Jurkat, Clone E6-1 (cell line): ENCODE measurements around the gene CACTIN.
A peak's percentile ranks its signal among the peaks of the same experiment; 100 is the strongest.
"Not testable (repeated sequence)": the region's sequence is repeated elsewhere in the genome, so short reads cannot be mapped to it uniquely, and the experiment has no call there.

ENCODE experiments used
- DNase-seq: peaks from one replicate; pipeline ENCODE4 v3.0.0-alpha.2; 2011; ENCODE audit warnings: low read depth, low spot score
- H3K4me3 ChIP-seq: 2 replicates; pipeline ENCODE4 v1.5.1; 2011; ENCODE audit warnings: mild to moderate bottlenecking, low read length, control low read depth, moderate library complexity

The CACTIN gene

DNA sequence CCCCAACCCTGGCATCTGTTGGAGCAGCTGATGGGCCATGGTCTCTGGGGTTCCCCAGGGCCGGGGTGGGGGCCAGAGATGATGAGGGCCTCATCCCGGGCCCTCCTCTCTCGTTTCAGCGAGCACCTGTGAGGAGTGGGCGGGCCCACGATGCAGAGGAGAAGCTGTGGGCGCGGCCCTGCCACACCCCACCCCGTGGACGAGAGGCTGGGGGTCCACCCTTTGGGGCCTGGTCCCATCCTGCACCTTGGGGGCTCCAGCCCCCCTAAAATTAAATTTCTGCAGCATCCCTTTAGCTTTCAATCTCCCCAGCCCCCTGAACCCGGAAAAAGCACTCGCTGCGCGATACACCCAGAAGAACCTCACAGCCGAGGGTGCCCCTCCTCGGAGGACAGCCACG, 48.2 kb downstream of the CACTIN start:
- no peak overlapping the region for H3K4me3 ChIP-seq
- DNase-seq, result no peak

DNA sequence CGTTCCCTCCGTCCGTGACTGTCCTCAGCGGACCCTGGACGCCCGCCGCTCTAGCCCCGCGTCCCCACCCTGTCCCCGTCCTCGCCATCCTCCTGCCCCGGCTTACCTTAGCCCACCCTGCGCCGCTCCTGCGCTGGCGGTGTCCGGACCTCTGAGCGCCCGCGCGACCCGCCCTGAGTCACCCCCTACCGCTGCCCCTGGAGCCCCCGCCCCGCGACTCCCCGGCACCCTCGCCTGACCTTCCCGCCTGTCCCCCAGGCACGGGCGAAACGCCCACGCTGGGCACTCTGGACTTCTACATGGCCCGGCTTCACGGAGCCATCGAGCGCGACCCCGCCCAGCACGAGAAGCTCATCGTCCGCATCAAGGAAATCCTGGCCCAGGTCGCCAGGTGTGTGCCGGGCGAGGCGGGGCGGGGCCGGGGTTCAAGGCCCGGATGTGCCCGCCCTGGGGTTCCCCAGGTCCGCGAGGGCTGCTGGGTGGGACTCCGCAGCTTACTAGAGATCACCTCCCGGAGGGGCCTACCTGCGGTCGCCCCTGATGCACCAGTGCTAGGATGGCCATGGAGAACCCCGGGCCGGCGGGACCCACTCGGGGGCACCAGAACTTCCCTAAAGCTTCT, 48.8 kb downstream of the CACTIN start:
- no peak for DNase-seq
- no peak overlapping the region for H3K4me3 ChIP-seq

DNA sequence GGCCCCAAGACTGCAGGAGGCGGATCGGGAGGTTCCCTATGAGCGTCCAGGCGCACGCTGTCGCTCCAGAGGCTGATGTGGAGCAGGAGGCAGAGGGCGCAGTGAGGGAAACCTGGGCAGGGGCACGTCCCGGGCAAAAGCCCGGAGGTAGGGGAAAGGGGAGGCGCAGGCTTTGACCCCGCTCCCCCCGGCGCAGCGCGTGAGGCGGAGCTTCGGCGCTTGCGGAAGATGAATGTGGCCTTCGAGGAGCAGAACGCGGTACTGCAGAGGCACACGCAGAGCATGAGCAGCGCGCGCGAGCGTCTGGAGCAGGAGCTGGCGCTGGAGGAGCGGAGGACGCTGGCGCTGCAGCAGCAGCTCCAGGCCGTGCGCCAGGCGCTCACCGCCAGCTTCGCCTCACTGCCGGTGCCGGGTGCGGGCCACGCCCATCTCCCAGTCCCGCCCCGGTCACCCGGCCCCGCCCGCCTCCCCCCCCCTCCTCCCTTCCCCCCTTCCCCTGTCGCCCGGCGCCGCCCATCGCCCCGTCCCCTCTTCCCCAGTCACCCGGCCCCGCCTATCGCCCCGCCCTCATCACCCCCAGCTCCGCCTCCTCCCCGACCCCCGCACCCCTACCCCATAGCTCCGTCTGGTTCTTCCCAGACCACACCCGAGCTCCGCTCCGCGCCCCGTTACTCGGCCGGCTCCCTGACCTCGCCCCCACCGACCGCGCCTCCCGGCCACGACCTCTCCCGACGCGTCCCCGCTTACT, 49.7 kb downstream of the CACTIN start:
- no peak overlapping the region for H3K4me3 ChIP-seq

DNA sequence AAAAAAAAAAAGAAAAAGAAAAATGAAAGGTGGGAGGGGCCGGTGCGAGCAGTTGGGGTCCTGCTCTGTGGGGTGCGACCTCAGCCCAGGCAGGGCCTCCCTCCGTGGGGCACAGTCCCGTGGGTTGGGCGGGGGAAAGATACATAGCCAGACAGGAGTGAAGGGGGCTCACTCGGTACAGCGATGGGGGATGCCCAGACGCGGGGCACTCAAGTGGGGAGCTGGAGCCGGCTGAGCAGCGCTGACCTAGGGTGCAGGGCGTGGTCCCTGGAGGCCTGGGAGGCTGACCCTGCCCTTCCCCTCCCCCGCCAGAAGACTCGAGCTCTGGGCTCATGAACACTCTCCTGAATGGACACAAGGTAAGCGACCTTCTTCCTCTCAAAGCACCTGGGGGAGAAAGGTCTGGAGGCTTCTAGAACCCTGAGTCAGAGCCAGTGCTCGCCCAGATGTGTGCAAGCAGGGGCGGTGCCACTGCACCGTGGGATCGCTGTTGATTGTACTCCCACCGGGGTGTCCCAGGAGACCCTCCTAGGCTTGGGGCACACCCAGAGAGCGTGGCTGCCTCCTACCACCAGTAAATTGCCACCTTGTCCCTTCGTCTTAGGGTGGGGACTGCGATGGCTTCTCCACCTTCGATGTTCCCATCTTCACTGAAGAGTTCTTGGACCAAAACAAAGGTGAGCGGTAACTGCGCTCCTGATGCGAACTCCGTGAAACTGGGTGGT, 50.5 kb downstream of the CACTIN start:
- no peak for DNase-seq

More for the DNA sequence above, 49.7 kb downstream of the CACTIN start:
- no peak for DNase-seq

DNA sequence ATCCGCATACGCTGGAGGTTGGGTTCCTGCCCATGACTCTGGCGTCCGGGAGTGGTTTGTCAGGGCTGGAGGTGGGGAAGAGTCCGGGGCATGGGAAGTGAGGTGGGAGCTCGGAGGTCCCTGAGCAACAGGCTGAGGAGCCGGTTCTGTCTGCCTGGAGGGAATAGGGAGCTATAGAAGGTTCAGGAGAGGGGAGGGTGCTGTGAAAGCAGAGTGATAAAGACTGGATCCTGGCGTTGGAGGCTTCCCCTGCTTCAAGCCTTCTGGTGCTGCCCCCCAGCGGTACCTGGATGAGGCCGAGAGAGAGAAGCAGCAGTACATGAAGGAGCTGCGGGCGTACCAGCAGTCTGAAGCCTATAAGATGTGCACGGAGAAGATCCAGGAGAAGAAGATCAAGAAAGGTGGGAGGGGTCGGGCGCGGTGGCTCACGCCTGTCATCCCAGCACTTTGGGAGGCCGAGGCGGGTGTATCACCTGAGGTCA, 51.3 kb downstream of the CACTIN start:
- DNase-seq, result peak; percentile 44

More for the DNA sequence above, 50.5 kb downstream of the CACTIN start:
- no peak overlapping the region for H3K4me3 ChIP-seq

DNA sequence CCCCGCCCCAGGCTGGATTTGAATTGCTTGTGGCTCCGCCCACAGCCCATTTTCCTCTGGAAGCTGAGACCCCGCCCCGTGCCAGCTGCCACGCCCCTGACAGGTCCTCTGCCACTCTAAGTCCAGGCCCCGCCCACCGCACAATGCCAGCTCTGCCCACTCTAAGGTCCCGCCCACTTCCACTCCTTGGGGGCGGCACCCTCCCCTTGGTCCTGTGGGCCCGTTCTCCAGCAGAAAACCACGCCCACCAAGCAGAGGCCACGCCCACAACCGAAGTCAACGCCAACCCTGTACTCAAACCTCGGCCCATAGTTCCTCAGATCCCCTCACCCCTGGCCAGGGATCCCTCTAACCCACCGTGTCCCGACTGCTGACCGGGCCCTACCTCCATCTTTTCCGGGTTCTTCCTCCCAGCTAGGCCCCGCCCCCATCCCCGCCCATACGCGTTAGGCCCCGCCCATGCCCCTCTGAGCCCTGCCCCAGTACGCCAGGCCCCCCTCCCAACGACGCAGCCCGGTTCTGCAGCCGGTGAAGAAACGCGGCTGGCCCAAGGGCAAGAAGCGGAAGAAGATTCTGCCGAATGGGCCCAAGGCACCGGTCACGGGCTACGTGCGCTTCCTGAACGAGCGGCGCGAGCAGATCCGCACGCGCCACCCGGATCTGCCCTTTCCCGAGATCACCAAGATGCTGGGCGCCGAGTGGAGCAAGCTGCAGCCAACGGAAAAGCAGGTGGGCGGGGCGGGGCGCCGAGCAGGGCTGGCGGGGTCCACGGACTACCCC, 52.5 kb downstream of the CACTIN start:
- H3K4me3 ChIP-seq, result peak overlapping the region; percentile 86
- DNase-seq, result peak; percentile 92

More for the DNA sequence above, 51.3 kb downstream of the CACTIN start:
- H3K4me3 ChIP-seq, result no peak overlapping the region

GRCh38 chr19:3573162-3573857, 53.3 kb downstream of the CACTIN start:
- H3K4me3 ChIP-seq, result peak overlapping the region; percentile 86
- DNase-seq, result no peak

DNA sequence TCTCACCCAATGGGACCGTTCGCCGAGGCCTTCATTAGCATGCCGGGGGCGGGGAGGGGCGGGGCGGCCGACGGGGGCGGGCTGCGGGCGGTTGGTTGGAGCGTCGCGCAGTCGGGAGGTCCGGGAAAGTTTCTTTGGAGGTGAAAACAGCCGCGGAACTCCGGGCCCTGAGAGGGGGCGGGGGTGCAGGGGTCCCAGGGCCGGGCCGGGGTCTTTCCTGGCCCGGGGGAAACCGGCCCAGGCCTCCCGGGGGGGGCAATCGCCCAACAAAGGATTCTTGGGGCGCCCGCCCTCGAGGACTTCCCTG, 53.8 kb downstream of the CACTIN start, which contains the start of gene HMG20B:
HMG20B (plus strand) TSS at position 90 of the 307 bp plus-strand sequence. CDS start 366 bp downstream, outside the sequence.
- no peak for DNase-seq

GRCh38 chr19:3572132-3572854, 54.3 kb downstream of the CACTIN start:
- peak overlapping the region; percentile 52 for H3K4me3 ChIP-seq
- peak; percentile 100 for DNase-seq

More for the DNA sequence above, 53.8 kb downstream of the CACTIN start, which contains the start of gene HMG20B:
- peak within 1 kb of the TSS; percentile 86 for H3K4me3 ChIP-seq

GRCh38 chr19:3570606-3571011, 56.0 kb downstream of the CACTIN start:
- no peak overlapping the region for H3K4me3 ChIP-seq
- no peak for DNase-seq

DNA sequence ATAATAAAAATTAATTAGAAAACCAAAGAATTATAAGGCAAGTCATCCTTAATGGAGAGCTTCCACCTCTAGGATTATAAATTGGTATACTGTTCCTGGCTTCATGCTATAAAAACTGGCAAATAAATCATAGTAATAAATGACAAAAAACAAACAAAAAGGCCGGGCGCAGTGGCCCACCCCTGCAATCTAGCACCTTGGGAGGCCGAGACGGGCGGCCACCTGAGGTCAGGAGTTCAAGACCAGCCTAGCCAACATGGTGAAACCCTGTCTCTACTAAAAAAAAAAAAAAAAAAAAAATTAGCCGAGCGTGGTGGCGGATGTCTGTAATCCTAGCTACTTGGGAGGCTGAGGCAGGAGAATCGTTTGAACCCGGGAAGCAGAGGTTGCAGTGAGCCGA, 56.5 kb downstream of the CACTIN start:
- not testable (repeated sequence) for DNase-seq, H3K4me3 ChIP-seq

DNA sequence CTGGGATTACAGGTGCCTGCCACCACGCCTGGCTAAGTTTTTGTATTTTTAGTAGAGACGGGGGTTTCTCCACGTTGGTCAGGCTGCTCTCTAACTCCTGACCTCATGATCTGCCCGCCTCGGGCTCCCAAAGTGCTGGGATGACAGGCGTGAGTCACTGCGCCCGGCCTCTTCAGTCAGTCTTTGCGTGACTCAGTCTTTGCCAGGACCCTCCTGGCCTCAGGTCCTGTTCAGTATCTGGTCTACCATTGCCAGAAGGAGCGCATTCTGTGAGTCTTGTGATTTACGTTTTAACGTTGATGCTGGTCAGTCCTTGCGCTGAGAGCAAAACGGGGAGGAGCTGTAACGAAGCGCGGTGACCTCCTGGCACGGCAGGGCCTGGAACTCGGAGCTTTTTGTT, 61.5 kb downstream of the CACTIN start:
- no peak for DNase-seq
- no peak overlapping the region for H3K4me3 ChIP-seq

DNA sequence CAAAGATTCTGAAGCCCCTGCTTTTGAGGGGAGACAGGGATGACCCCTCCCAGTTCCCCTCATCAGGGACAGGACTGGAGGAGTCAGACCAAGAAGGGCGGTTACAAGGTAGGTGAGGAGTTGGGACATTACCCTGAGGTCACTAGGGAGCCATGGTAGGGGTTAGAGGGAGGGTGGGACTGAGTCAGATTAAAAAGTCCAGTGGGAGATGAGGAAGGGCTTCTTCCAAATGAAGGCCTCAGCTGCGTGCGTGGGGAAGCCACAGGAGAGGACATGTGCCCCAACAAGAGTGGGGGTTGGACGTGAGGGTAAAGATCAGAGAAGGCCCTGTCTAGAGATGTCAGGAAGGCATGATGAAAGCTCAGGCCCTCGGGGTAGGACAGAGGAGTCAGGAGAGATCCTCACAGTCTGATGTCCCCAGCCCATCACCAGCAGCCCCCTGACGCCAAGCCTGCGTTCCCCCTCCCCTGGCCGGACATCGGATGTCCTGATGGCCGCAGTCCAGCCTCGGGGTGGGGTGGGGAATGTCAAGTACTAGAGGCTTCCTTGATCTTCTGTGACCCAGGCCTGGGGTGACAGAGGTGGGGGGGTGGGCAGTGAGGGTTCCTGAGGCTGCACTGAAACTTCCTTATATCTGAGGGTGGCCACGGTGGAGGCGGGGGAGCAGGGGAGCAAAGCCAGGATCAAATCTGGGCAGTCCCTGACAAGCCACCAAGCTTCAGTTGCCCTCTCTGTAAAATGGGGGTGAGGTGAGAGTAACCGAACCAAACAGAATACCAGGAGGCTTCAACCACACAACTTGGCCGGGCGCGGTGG, 62.7 kb downstream of the CACTIN start:
- DNase-seq, result no peak
- H3K4me3 ChIP-seq, result no peak overlapping the region
